Neuronal stem cell (in vitro differentiated cells): ENCODE measurements around the gene DAPK2.

Experiments
- DNase-seq: peaks from one replicate; pipeline ENCODE4 v3.0.0-alpha.2; 2013; ENCODE audit warnings: low spot score
- H2AFZ ChIP-seq: one replicate; pipeline ENCODE4 v1.6.1; 2013; ENCODE audit warnings: mild to moderate bottlenecking, low read length, inconsistent platforms
- H2AK5ac ChIP-seq: 2 replicates; pipeline ENCODE4 v1.6.1; 2013; ENCODE audit warnings: low read depth, mild to moderate bottlenecking, inconsistent platforms, low read length, moderate library complexity, mixed read lengths
- H2BK120ac ChIP-seq: 2 replicates; pipeline ENCODE4 v1.6.1; 2013; ENCODE audit warnings: low read depth, mild to moderate bottlenecking, inconsistent platforms, low read length, moderate library complexity, mixed read lengths
- H2BK12ac ChIP-seq: one replicate; pipeline ENCODE4 v1.6.1; 2013; ENCODE audit warnings: low read length, inconsistent platforms
- H2BK15ac ChIP-seq: 2 replicates; pipeline ENCODE4 v1.6.1; 2013; ENCODE audit warnings: mild to moderate bottlenecking, low read length, inconsistent platforms, mixed read lengths
- H2BK5ac ChIP-seq: one replicate; pipeline ENCODE4 v1.6.1; 2013; ENCODE audit warnings: inconsistent platforms, mild to moderate bottlenecking, low read length, moderate library complexity
- H3K14ac ChIP-seq: one replicate; pipeline ENCODE4 v1.6.1; 2013; ENCODE audit warnings: low read length, inconsistent platforms
- H3K18ac ChIP-seq: 2 replicates; pipeline ENCODE4 v1.6.1; 2013; ENCODE audit warnings: low read length, inconsistent platforms
- H3K23ac ChIP-seq: 2 replicates; pipeline ENCODE4 v1.6.1; 2013; ENCODE audit warnings: low read depth, mild to moderate bottlenecking, mixed read lengths, low read length, inconsistent platforms; ENCODE audit not compliant: poor library complexity
- H3K27ac ChIP-seq: replicated peaks from 3 replicates; pipeline ENCODE4 v1.5.1; 2013; ENCODE audit warnings: low read length, inconsistent platforms
- H3K27me3 ChIP-seq, 3 experiments: 2 replicates each; pipeline ENCODE4 v1.6.1; 2013; ENCODE audit warnings: low read length in 3 of 3, mild to moderate bottlenecking in 2 of 3, inconsistent platforms in 1 of 3, low read depth in 1 of 3, mixed read lengths in 1 of 3, moderate library complexity in 1 of 3; ENCODE audit not compliant: control insufficient read depth in 3 of 3, insufficient read depth in 3 of 3
- H3K36me3 ChIP-seq, 2 donors: replicated peaks in 1 of 2; 2 replicates each; pipeline ENCODE4 v1.6.1; 2013; ENCODE audit warnings: low read length in 2 of 2; ENCODE audit not compliant: control insufficient read depth in 2 of 2, insufficient read depth in 2 of 2
- H3K4ac ChIP-seq: 2 replicates; pipeline ENCODE4 v1.6.1; 2013; ENCODE audit warnings: inconsistent platforms, mild to moderate bottlenecking, low read length, moderate library complexity
- H3K4me1 ChIP-seq, 2 donors: 1 replicate in 1 of 2; 2 replicates in 1 of 2; pipeline ENCODE4 v1.6.1; 2013; ENCODE audit warnings: low read length in 2 of 2, low read depth in 1 of 2; ENCODE audit not compliant: control insufficient read depth in 2 of 2, insufficient read depth in 1 of 2
- H3K4me2 ChIP-seq: one replicate; pipeline ENCODE4 v1.6.1; 2013; ENCODE audit warnings: mild to moderate bottlenecking, low read length, inconsistent platforms; ENCODE audit not compliant: insufficient read depth, poor library complexity, severe bottlenecking
- H3K4me3 ChIP-seq, 2 donors: 2 replicates each; pipeline ENCODE4 v1.5.1; 2013; ENCODE audit warnings: low read length in 2 of 2, mild to moderate bottlenecking in 2 of 2, inconsistent platforms in 1 of 2, moderate library complexity in 1 of 2
- H3K79me1 ChIP-seq: one replicate; pipeline ENCODE4 v1.6.1; 2013; ENCODE audit warnings: low read depth, mild to moderate bottlenecking, inconsistent platforms, low read length, moderate library complexity
- H3K9ac ChIP-seq: one replicate; pipeline ENCODE4 v1.6.1; 2013; ENCODE audit warnings: mild to moderate bottlenecking, low read depth, low read length, inconsistent platforms; ENCODE audit not compliant: poor library complexity
- H3K9me3 ChIP-seq, 2 donors: replicated peaks in 1 of 2; 2 replicates each; pipeline versions ENCODE3 to v1.6.1; 2013; ENCODE audit warnings: low read length in 2 of 2, mild to moderate bottlenecking in 2 of 2, inconsistent platforms in 1 of 2, low read depth in 1 of 2, mixed read lengths in 1 of 2, moderate library complexity in 1 of 2; ENCODE audit not compliant: control insufficient read depth in 2 of 2, insufficient read depth in 1 of 2
- H4K8ac ChIP-seq: one replicate; pipeline ENCODE4 v1.6.1; 2013; ENCODE audit warnings: low read depth, mild to moderate bottlenecking, inconsistent platforms, low read length, moderate library complexity
- H4K91ac ChIP-seq: one replicate; pipeline ENCODE4 v1.6.1; 2013; ENCODE audit warnings: low read length, low read depth, mild to moderate bottlenecking, inconsistent platforms; ENCODE audit not compliant: poor library complexity
- WGBS, 2 donors: extraction: QIAGEN DNeasy Blood & Tissue Kit; methylation state at CpG; one replicate each; pipeline ENCODE4 v1.1.7; 2013; ENCODE audit warnings: missing lambda C conversion rate in 2 of 2, mixed read lengths in 1 of 2; ENCODE audit not compliant: insufficient read length in 2 of 2, insufficient replicate concordance in 1 of 2; ENCODE audit errors: extremely low coverage in 2 of 2; 5-methylcytosine and 5-hydroxymethylcytosine counted together

Gene DAPK2

DNA sequence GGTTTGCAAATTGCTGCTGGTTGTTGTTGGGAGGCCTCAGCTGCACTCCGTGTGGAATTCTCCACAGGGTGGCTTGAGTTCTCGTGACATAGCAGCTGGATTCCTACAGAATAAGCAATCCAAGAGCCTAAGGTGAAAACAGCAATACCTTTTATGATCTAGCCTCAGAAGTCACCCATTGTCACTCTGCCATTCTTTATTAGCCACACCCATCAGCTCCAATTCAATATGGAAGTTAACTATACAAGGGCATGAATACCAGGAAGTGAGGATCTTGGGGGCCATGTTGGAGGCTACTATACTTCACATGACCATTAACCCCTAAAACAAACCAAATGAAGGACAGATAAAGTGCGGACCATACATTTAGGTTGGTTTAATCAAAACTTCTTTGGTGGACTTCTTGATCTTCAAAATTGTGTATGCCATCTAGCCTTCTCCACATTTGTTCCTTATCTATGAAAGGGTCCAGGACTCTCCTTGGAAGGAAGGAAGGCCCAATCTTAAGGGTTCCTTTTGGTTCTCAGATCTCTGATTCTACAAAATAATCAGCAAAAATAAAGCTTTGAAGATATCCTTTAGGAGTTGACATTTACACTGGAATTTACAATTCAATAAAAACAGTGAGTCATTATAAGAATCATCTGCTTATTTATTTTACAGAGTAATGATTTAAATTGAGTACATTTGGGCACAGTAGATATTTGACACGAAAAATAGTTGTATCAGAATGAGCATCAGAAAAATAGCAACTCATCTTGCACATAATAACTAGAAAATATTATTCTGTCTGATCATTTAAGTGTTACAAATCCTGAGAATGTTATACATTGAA lies 25.9 kb upstream of the DAPK2 start:
- WGBS, 2 donors, result no CpG with 5 or more reads among the region's 4 CpGs

DNA sequence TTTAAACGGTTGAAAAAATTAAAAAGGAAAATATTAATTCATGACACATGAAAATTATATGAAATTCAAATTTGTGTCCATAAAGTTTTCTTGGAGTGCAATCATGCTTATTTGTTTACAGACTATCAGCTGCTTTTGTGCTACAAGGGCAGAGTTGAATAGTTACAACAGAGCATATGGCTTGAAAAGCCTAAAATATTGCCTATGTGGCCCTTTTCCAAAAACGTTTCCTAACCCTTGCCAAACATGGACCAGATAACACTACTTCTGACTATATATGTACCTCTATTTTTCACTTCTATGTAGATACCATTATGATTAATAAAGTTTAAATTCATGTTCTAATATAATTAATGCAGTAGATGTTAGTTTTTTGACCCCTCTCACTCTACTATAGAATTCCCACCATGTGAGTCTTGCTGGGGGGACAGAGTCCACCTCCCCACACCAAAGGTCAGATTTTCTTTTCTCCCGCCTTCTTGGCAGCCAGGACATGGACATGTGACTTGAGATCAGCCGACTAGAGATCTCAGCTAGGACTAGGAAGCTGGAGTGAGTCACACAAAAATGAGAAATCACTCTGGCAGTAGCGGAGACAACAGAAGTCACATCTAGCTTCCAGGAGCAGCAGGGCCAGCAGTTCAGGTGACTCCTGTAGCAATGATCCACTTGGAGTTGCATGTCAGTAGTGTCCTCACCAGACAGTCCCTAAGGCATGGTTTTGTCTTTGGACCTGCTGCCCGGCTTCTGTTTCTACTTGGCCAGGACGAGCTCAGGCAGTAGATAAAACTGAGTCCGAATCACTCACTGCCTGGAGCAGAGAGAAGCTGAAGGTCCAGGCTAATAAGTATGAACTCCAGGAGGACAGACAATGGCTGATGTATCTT lies 24.9 kb upstream of the DAPK2 start:
- Histone ChIP-seq H3K27me3 (no peaks in the 10 kb centered on the region), H2BK15ac (no peak overlapping the region), H2BK5ac (no peak overlapping the region), H3K27ac (no peak overlapping the region), H3K9me3 (peaks cover 0 to 2% of the 10 kb centered on the region in 2 donors), H2AK5ac (no peak overlapping the region), H3K79me1 (no peaks in the 10 kb centered on the region), H3K23ac (no peak overlapping the region), H4K8ac (no peak overlapping the region), H3K36me3 (peaks cover 5 to 46% of the 10 kb centered on the region in 2 donors), H3K4me1 (no peaks in the 10 kb centered on the region), H3K18ac (no peak overlapping the region), H2AFZ (no peak overlapping the region), H3K4ac (no peak overlapping the region), H3K14ac (no peak overlapping the region), H2BK12ac (no peak overlapping the region), H3K9ac (no peak overlapping the region), H3K4me3 (no peak overlapping the region), H4K91ac (no peak overlapping the region), H3K4me2 (no peak overlapping the region), H2BK120ac (no peak overlapping the region)
- DNase-seq, result no peak
- WGBS, 2 donors, result no CpG with 5 or more reads among the region's 8 CpGs

More for the DNA sequence above, 25.9 kb upstream of the DAPK2 start:
- Histone ChIP-seq H3K4me3 (no peak overlapping the region), H3K4me1 (no peaks in the 10 kb centered on the region), H3K23ac (no peak overlapping the region), H3K9ac (no peak overlapping the region), H2AK5ac (no peak overlapping the region), H2BK5ac (no peak overlapping the region), H2AFZ (no peak overlapping the region), H3K18ac (no peak overlapping the region), H3K4ac (no peak overlapping the region), H2BK120ac (no peak overlapping the region), H2BK15ac (no peak overlapping the region), H3K4me2 (no peak overlapping the region), H4K91ac (no peak overlapping the region), H3K27me3 (no peaks in the 10 kb centered on the region), H3K79me1 (no peaks in the 10 kb centered on the region), H3K9me3 (peaks cover 0 to 2% of the 10 kb centered on the region in 2 donors), H4K8ac (no peak overlapping the region), H3K36me3 (peaks cover 5 to 46% of the 10 kb centered on the region in 2 donors), H3K27ac (no peak overlapping the region), H2BK12ac (no peak overlapping the region), H3K14ac (no peak overlapping the region)
- DNase-seq, result no peak

DNA sequence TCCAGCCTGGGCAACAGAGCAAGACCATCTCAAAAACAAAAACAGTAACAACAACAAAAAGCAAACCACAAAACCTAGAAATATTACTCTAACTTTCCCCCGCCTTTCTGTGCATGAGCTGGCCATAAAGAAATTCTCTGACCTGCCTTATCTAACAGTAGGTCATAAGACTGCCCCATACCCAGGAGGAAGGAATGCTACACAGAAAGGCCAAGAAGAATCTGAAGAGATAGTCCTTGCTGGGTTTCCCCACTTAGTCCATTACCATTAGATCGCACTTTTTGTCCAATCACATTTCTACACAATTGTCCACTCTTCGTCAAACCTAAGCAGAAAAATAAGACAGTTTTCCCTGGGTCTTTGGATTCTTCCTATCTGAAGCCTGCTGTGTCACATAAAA lies 23.8 kb upstream of the DAPK2 start:
- Histone ChIP-seq H2BK5ac (no peak overlapping the region), H2BK15ac (no peak overlapping the region), H3K14ac (no peak overlapping the region), H4K91ac (no peak overlapping the region), H3K18ac (no peak overlapping the region), H3K27ac (no peak overlapping the region), H3K4me3 (no peak overlapping the region), H3K36me3 (peaks cover 5 to 43% of the 10 kb centered on the region in 2 donors), H3K9ac (no peak overlapping the region), H3K27me3 (no peaks in the 10 kb centered on the region), H2BK120ac (no peak overlapping the region), H3K4ac (no peak overlapping the region), H3K23ac (no peak overlapping the region), H2AFZ (no peak overlapping the region), H4K8ac (no peak overlapping the region), H3K4me1 (no peaks in the 10 kb centered on the region), H3K9me3 (peaks cover 0 to 2% of the 10 kb centered on the region in 2 donors), H3K4me2 (no peak overlapping the region), H3K79me1 (no peaks in the 10 kb centered on the region), H2AK5ac (no peak overlapping the region), H2BK12ac (no peak overlapping the region)
- DNase-seq, result no peak
- WGBS, 2 donors, result no CpG with 5 or more reads among the region's 3 CpGs

DNA sequence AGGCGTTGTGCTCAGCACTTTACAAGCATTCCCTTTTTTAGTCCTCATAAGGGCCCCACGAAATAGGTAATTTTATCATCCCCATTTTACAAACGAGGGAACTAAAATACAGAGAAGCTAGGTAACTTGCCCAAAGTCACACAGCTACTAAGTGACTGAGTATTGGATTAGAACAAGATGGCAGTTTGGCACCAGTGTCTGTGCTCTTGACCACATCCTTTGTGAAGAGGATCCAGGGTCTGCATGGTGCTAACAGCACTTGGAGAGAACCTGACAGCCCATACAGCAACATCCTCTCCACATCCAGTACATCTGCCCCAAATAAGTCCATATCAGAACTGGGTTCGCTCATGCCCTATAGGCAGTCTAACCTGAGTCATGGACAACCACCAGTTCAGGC lies 21.8 kb upstream of the DAPK2 start:
- no peak overlapping the region for H2BK15ac ChIP-seq
- H3K4me2 ChIP-seq, result no peak overlapping the region
- H3K4ac ChIP-seq, result no peak overlapping the region
- H2BK12ac ChIP-seq, result no peak overlapping the region
- H3K23ac ChIP-seq, result no peak overlapping the region
- H2AK5ac ChIP-seq, result no peak overlapping the region
- DNase-seq, result no peak
- WGBS, 2 donors, result no CpG with 5 or more reads among the region's 4 CpGs
- H2AFZ ChIP-seq, result no peak overlapping the region
- peaks cover 0 to 2% of the 10 kb centered on the region in 2 donors for H3K9me3 ChIP-seq
- no peak overlapping the region for H3K14ac ChIP-seq
- no peak overlapping the region for H3K18ac ChIP-seq
- H2BK120ac ChIP-seq, result no peak overlapping the region
- H3K4me3 ChIP-seq, result peak overlapping the region in 1 of 2 donors; percentile 69
- H3K9ac ChIP-seq, result no peak overlapping the region
- no peak overlapping the region for H4K8ac ChIP-seq
- H3K27ac ChIP-seq, result no peak overlapping the region
- H3K4me1 ChIP-seq, result no peaks in the 10 kb centered on the region
- no peaks in the 10 kb centered on the region for H3K79me1 ChIP-seq
- H4K91ac ChIP-seq, result no peak overlapping the region
- no peaks in the 10 kb centered on the region for H3K27me3 ChIP-seq
- H3K36me3 ChIP-seq, result peaks cover 5 to 24% of the 10 kb centered on the region in 2 donors
- no peak overlapping the region for H2BK5ac ChIP-seq
